ENCODE results near the gene VWA8.

DNA sequence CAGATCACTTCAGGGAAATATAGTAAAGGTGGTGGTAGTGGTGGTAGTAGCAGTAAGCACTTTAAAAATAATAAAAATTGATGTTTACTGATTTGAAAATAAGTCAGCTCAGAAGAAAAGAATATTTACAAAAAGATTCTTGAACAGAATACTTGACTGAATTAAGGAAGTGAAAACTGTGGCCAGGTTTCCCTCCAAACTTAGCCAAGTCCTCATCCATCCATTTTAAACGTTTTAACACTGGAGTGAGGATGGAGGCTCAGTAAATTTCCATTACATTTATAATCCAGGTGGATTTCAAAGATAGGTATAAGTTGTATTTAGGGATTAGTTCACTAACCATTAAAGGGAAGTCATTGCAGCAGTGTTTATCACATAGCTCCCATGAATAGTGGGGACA is 282.1 kb downstream of the VWA8 start:
- TF ChIP-seq POLR2A (IDR thresholded peaks at IDR 0.05; ENCODE audit: low read length): no peak
- TF ChIP-seq GATA1 (IDR thresholded peaks at IDR 0.05; ENCODE audit: low read depth, low read length): no peak
